Thyroid gland (tissue), 4 donors: ENCODE results near the gene NDEL1. TPM values are rescaled to one million over a fixed set of nuclear protein-coding genes. Genes with fewer than 3 reads are reported as not detected.

ENCODE experiments used
- DNase-seq, 2 donors: peaks; one replicate each; pipeline ENCODE4 v3.0.0-alpha.2; 2019
- H3K27ac ChIP-seq, 3 donors: fragments of 200-600 bp; sonication (generic); 1 replicate in 2 of 3; 2 replicates in 1 of 3; pipeline ENCODE4 v1.5.1; 2016 to 2019; ENCODE audit warnings: mild to moderate bottlenecking in 1 of 3, moderate library complexity in 1 of 3
- H3K27me3 ChIP-seq: fragments of 200-600 bp; sonication (generic); one replicate; pipeline ENCODE4 v1.5.1; 2019
- H3K36me3 ChIP-seq, 2 donors: fragments of 200-600 bp; sonication (generic); one replicate each; pipeline ENCODE4 v1.5.1; 2016 to 2019
- H3K4me1 ChIP-seq, 2 donors: fragments of 200-600 bp; sonication (generic); one replicate each; pipeline ENCODE4 v1.5.1; 2017 to 2019
- H3K4me3 ChIP-seq, 3 donors: fragments of 200-600 bp; sonication (generic); replicated peaks in 1 of 3; 1 replicate in 2 of 3; 2 replicates in 1 of 3; pipeline ENCODE4 v1.5.1; 2016; ENCODE audit warnings: mild to moderate bottlenecking in 1 of 3
- H3K9me3 ChIP-seq: fragments of 200-600 bp; sonication (generic); one replicate; pipeline ENCODE4 v1.5.1; 2017
- CTCF ChIP-seq, 6 experiments: fragments of 200-600 bp in 3 of 6; fragments of 450-650 bp in 3 of 6; sonication (generic) in 3 of 6; IDR thresholded peaks; one replicate each; pipeline ENCODE4 v1.5.1; 2016 to 2019; ENCODE audit warnings: antibody characterized with exemption in 6 of 6, mild to moderate bottlenecking in 2 of 6, inconsistent platforms in 1 of 6, moderate library complexity in 1 of 6
- POLR2A ChIP-seq, 2 donors: fragments of 450-650 bp; IDR thresholded peaks; one replicate each; pipeline ENCODE4 v1.6.1; 2017; ENCODE audit warnings: antibody characterized with exemption in 2 of 2, mild to moderate bottlenecking in 2 of 2, moderate library complexity in 1 of 2
- WGBS, 2 donors: methylation state at CpG; one replicate each; pipeline ENCODE4 v1.1.5; 2017; 5-methylcytosine and 5-hydroxymethylcytosine counted together
- intact Hi-C: fragments of 100-400 bp; cut with DNase I; formaldehyde crosslinking; loops from one replicate; pipeline ENCODE4 v1.15.1; 2023
- total RNA-seq, 4 donors: library from RNA; depleted of rRNA; stranded (reverse); fragments of >200 nt; gene quantifications; one replicate each; pipeline ENCODE4 v1.2.3, GENCODE V29; 2016

Gene NDEL1
- total RNA-seq, 4 donors from 2014 or later = 56.0 to 77.7 (median 59.5) TPM

- H3K9me3 ChIP-seq = no peaks in the 10 kb centered on the region
- intact Hi-C loops = no loop called here
- H3K4me3 ChIP-seq = no peak overlapping the region
- H3K4me1 ChIP-seq = peaks cover 0 to 3% of the 10 kb centered on the region in 2 donors
- H3K27me3 ChIP-seq = no peaks in the 10 kb centered on the region
- H3K36me3 ChIP-seq = peaks cover 17 to 19% of the 10 kb centered on the region in 2 donors
- WGBS, 2 donors = 89 to 92% methylated on average over 4 to 5 of the region's 5 CpGs
- TF ChIP-seq CTCF (IDR thresholded peaks at IDR 0.05) (no peak), POLR2A (IDR thresholded peaks at IDR 0.05) (no peak)
- no peak for DNase-seq
- no peak overlapping the region for H3K27ac ChIP-seq
Observed at GRCh38 chr17:8481703-8482102, 46.0 kb downstream of the NDEL1 start.

GRCh38 chr17:8482546-8482945, 46.9 kb downstream of the NDEL1 start:
- Histone ChIP-seq H3K4me3 (no peak overlapping the region), H3K27ac (no peak overlapping the region), H3K9me3 (no peaks in the 10 kb centered on the region), H3K36me3 (peaks cover 17 to 24% of the 10 kb centered on the region in 2 donors), H3K4me1 (peaks cover 0 to 3% of the 10 kb centered on the region in 2 donors), H3K27me3 (no peaks in the 10 kb centered on the region)
- intact Hi-C loops = no loop called here
- TF ChIP-seq POLR2A (IDR thresholded peaks at IDR 0.05) (no peak), CTCF (IDR thresholded peaks at IDR 0.05) (no peak)
- no peak for DNase-seq
- 86 to 89% methylated on average over 5 of the region's 5 CpGs for WGBS, 2 donors

- TF ChIP-seq POLR2A (IDR thresholded peaks at IDR 0.05) (no peak), CTCF (IDR thresholded peaks at IDR 0.05) (no peak)
- H3K36me3 ChIP-seq = peaks cover 14 to 17% of the 10 kb centered on the region in 2 donors
- 98% methylated on average over 1 of the region's 1 CpG for WGBS, 2 donors
- H3K27ac ChIP-seq = no peak overlapping the region
- no peaks in the 10 kb centered on the region for H3K9me3 ChIP-seq
- peaks cover 0 to 3% of the 10 kb centered on the region in 2 donors for H3K4me1 ChIP-seq
- DNase-seq = no peak
- H3K4me3 ChIP-seq = no peak overlapping the region
- intact Hi-C loops = no loop called here
- H3K27me3 ChIP-seq = no peaks in the 10 kb centered on the region
Observed at GRCh38 chr17:8484465-8484864, 48.8 kb downstream of the NDEL1 start.

- no peaks in the 10 kb centered on the region for H3K4me1 ChIP-seq
- 98 to 100% methylated on average over 1 of the region's 1 CpG for WGBS, 2 donors
- intact Hi-C loops = no loop called here
- no peak overlapping the region for H3K27ac ChIP-seq
- TF ChIP-seq CTCF (IDR thresholded peaks at IDR 0.05) = no peak
- no peak for TF ChIP-seq POLR2A (IDR thresholded peaks at IDR 0.05)
- no peaks in the 10 kb centered on the region for H3K9me3 ChIP-seq
- H3K4me3 ChIP-seq = no peak overlapping the region
- no peaks in the 10 kb centered on the region for H3K27me3 ChIP-seq
- DNase-seq = no peak
- peaks cover 10 to 17% of the 10 kb centered on the region in 2 donors for H3K36me3 ChIP-seq
Observed at GRCh38 chr17:8485491-8485890, 49.8 kb downstream of the NDEL1 start.

- no peak for DNase-seq
- H3K9me3 ChIP-seq = no peaks in the 10 kb centered on the region
- intact Hi-C loops = no loop called here
- peaks cover 13 to 24% of the 10 kb centered on the region in 2 donors for H3K36me3 ChIP-seq
- H3K27me3 ChIP-seq = no peaks in the 10 kb centered on the region
- H3K27ac ChIP-seq = no peak overlapping the region
- TF ChIP-seq CTCF (IDR thresholded peaks at IDR 0.05) (no peak), POLR2A (IDR thresholded peaks at IDR 0.05) (no peak)
- H3K4me3 ChIP-seq = no peak overlapping the region
- WGBS, 2 donors = 88 to 89% methylated on average over 19 of the region's 19 CpGs
- no peaks in the 10 kb centered on the region for H3K4me1 ChIP-seq
Observed at GRCh38 chr17:8487130-8487645, 51.5 kb downstream of the NDEL1 start.
